ENCODE results near the gene ZNF575.
A peak's percentile ranks its signal among the peaks of the same experiment; 100 is the strongest.
"Not testable (repeated sequence)": the region's sequence is repeated elsewhere in the genome, so short reads cannot be mapped to it uniquely, and the experiment has no call there.

The ZNF575 gene

DNA sequence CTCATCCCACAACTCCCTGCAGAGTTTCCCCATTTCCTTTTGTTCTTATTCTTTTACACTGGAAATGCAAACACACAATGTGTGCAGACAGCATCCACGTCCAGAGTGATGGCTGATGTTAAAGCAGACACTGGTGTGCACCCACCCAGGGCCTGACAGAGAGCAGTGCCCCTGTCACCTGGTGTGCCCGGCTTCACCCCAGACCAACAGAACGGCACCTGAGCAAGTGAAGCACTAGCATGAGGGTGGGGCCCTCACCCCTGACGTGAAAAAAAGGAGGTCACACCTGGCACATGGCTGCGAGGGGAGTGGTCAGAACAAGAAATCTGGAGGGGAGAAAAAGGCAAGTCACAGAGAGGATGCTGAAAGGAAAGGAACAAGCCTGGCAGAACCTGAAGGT, 12.3 kb downstream of the ZNF575 start:
- DNase-seq = no peak

DNA sequence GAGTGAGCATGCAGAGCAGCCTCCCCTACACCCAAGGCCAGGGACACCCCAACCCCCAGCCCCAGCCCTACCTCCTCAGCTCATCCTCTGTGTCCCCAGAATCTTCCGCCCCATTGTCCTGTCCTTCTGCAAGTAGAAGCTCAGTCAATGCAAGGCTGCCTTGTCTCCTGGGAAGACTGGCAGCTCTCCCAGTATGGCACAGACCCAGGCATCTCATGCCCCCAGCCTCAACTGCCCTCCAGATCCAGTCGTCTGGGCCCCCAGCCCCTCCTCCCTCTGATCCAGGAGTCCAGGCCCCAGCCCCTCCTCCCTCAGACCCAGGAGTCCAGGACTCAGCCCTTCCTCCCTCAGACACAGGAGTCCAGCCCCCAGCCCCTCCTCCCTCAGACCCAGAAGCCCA, 13.0 kb downstream of the ZNF575 start:
- DNase-seq = no peak

DNA sequence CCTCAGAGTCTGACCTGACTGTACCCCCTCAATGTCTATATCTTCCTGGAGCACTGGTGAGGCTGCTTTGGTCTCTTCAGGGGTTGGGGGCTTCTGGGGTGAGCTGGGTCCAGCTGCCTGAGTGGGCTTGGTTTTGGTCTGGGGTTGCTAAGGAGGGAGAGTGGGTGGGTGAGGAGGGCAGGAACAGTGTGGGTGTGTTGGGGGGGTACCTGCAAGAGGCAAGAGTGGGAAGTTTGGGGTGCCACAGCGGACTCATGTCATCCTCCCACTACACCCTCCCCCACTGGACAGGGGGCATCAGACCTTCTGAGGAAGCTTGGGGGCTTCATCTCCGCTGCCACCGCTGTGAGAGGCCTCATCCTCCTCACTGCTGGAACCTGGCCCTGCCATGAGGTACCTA, 13.6 kb downstream of the ZNF575 start:
- DNase-seq = no peak

DNA sequence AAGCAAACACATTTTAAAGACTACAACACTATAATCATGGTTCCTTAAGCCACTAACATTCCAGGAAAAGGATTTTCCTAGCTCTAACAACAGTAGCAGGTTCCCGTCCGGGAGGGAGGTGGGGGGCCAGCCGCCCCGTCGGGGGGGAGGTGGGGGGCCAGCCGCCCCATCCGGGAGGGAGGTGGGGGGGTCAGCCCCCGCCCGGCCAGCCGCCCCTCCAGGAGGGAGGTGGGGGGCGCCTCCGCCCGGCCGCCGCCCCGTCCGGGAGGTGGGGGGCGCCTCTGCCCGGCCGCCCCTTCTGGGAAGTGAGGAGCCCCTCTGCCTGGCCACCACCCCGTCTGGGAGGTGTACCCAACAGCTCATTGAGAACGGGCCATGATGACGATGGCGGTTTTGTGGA, 14.9 kb downstream of the ZNF575 start:
- not testable (repeated sequence) for DNase-seq

DNA sequence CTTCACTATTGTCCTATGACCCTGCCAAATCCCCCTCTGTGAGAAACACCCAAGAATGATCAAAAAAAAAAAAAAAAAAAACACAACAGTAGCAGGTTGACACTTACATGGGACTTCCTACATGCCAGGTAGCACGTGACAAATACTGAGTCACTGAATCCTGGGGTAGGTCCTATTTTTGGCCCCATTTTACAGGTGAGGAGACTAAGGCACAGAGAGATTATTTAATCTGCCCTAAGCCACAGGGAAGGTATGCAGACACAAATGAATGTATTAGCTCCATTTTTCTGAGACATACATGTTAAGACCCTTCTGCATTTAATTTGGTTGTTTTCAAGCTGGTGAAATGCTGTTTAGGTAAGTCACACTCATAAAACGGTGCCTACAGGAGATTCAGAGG, 15.7 kb downstream of the ZNF575 start:
- DNase-seq = no peak

DNA sequence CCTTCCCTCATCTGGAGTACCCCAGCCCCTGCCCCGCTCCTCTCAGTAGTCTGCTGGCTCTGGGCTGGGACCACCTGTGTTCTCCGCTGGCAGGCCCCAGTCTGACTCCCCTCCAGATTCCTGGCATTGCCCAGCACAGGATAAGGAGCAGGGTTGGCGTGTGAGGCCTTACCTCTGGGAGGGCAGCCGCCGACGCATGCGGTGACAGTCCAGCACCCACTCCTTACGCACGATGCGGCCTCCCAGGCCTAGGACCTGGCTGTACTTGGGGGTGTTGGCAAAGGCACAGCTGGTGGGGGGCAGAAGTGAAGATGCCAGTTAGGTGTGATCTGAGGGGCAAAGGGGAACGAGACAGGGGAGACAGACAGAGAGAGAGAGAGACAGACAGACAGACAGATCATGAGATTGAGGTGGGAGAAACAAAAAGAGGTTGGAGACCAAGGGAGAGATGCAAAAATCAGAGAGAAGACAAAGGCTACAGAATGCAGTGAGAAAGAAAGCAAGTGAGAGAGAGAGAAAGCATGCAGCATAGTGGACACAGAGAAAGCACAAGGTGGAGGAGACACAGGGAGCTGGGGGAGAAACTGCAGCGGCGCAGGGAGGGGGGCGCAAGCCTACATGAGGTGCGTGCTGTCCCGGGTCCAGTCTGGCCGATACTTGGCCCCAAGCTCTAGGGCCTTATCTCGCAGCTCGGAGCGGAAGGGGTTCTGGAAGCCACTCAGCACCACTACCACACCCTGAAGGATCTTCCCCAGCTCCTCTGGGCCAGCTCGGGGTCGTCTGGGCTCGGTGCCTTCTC, 18.6 kb downstream of the ZNF575 start:
- no peak for DNase-seq

DNA sequence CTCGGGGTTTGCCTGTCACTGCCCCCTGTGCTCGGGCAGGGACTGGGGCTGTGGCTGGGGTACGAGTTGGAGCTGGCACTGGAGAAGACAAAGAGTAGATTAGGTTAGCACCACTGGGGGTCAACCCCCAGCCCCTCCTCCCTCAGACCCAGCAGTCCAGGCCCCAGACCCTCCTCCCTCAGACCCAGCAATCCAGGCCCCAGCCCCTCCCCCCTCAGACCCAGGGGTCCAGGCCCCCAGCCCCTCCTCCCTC, 19.1 kb downstream of the ZNF575 start:
- no peak for DNase-seq

DNA sequence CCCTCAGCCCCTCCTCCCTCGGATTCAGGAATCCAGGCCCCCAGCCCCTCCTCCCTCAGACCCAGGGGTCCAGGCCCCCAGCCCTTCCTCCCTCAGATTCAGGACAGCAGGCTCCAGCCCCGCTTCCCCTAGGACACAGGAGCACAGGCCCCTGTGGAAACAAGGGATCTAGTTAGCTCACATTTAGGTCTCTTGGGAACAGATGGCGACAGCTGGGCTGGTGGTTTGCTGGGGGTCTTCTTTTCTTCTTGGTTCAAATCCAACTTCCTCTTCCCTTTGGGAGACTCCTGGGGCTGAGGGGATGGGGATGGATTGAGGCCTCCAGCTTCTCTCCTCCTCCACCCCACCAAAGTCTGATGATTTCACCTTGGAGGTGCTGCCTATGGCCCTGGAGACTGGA, 19.6 kb downstream of the ZNF575 start:
- no peak for DNase-seq

DNA sequence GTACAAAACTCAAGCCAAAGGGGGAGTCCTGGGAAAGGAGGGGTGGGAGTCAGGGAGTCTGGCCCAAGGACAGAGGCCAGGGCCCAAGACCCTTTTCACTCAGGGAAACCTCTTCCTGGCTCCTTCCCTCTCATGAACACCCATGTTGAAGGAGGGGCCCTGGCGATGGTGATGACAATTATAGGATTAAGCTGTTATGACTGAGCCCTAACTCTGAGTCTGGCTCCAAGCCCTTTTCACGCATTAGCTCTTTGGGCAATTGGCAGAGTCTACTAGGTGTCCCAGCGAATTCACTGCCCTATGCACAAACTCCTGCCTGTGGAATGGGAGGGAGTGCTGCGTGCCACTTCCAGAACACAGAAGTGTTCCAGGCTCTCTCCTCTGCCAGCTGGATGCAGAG, 20.7 kb downstream of the ZNF575 start:
- DNase-seq = no peak

DNA sequence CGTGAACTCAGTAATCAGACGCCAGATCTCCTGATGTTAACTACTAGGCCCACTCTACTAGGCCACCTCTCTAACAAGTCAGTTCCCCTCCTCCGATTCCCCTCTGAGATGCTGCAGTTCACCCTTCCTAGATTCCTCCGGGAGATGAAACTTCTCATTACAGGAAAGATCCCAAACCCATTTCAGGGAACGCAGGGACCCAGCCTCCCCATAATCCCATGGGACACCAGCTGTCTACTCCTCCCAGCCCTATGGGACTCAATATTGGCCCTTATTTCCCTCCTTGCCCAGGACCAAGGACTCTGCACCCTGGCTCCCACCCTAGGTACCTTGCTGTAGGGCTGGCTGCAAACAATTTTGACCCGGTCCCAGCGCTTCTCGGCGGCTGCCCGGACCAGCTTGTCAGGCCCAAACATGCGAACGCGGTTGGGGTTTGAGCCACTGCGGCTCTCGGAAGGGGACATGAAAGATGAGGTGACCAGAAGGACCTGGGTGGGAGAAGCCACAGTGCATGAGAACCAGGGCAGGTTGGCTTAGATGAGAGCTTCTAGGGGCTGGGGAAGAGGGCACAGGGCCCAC, 21.4 kb downstream of the ZNF575 start:
- DNase-seq = no peak

DNA sequence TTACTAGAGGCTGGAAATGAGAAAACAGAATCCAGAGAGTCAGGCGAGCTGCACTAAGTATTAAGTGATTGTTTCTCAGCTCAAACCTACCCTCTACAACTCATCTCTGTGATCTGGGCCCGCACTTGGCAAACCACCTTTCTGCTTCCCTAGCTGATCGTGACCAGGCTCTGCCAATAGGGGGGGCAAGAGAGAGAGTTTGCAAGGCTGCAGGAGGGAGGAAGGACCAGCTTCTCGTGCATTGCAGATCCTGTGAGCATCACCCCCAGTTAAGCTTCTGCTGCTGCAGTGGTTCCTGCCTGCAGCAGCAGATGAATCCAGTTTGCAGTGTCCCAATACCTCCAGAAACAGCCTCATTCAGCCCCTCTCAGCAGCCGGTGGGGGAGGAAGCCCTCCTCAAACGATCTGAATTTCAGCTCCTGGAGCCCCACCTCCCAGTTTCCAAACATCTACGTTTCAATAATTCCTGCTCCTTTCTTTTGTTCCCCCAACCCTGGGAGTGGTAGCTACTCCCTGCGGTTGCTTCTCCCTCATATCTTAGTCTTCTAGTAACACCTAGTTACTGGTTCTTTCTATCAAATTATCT, 22.3 kb downstream of the ZNF575 start:
- DNase-seq = no peak

DNA sequence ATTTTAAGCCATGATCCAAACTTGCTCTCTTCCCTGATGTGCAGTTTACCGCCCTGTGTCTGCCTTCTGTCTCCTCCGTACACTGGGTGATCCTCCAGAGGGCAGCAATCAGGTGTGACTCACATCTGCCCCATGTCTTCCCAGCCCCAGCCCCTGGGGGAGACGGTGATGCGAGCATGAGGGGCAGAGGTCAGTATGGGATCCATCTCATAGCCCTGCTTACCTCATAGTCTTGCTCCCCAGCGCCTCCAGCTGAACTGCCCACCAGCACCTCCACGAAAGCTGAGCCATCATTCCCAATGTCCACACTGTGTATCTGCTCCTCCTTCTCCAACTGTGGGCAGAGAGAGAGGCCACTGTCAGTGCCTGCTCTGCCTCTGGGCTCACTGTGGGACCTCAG, 27.7 kb downstream of the ZNF575 start:
- DNase-seq = no peak

DNA sequence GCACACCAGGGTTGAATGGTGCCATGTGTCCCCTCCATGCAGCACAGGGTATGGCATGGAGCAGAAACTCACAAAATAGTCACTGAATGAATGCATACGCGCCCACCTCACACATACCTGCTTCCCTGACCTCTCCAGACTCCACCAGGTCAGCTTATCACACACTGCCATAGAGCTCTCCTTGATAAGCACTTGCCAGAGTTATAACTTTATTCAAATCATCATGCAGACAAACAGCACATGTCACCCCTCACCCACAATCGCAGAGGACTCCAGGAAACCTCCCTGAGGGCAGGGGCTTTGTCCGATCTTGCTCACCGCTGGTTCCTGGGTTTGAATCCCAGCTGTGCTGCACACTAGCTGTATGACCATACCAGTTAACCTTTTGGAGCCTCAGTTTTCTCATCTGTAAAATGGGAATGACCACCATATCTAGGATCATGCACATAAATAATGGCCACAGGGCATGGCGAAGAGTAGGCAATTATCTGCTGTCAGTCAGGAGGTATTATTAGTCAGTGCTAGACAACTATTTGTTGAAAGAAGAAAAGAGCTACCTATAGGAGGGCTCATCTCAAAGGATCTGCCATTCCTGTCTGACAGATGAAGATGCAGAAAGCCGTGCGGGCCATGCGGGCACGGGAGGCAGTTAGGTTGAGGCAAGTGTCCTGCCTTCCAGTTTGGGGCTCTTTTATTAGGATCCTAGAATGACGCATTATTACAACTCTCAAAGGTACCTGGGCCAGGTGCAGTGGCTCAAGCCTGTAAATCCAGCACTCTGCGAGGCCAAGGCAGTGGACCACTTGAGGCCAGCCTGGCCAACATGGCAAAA, 28.4 kb downstream of the ZNF575 start:
- DNase-seq = no peak

DNA sequence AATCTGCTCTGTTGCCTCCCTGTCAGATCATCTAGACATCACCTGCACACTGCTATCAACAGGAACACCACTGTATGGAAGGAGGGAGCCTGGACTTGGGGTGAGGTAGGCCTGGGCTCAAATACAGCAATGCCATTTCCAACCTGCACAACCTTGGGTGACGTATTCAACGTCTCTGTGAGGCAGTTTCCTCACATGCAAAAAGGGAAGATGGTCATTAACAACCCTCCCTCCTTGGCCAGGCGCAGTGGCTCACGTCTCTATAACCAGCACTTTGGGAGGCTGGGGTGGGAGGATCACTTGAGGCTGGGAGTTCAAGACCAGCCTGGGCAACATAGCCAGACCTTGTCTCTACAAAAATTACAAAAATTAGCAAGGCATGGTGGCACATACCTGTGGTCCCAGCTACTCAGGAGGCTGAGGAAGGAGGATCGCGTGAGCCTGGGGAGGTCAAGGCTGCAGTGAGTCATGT, 29.3 kb downstream of the ZNF575 start:
- DNase-seq = no peak

DNA sequence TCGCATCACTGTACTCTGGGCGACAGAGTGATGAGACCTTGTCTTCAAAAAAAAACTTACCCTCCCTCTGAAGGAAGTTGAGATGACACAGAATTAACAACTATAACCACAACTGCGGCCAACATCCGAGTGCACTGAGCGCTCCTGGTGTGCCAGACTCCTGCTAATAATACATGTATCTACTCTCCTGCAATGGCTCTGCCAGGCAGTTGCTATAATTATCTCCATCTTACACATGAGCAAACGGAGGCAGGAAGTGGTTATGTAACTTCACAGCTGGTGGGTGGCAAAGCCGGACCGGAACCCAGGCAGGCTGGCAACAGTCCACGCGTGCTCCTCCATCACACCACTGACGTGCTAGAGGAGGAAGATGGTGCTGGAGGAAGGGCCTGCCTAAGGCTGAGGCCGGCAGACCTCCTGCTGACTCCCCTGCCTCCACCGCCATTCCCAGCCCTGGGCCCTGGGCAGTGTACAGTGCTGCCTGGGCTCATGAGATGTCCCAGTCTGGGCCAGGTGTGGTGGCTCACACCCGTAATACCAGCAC, 29.8 kb downstream of the ZNF575 start:
- DNase-seq = peak; percentile 80

DNA sequence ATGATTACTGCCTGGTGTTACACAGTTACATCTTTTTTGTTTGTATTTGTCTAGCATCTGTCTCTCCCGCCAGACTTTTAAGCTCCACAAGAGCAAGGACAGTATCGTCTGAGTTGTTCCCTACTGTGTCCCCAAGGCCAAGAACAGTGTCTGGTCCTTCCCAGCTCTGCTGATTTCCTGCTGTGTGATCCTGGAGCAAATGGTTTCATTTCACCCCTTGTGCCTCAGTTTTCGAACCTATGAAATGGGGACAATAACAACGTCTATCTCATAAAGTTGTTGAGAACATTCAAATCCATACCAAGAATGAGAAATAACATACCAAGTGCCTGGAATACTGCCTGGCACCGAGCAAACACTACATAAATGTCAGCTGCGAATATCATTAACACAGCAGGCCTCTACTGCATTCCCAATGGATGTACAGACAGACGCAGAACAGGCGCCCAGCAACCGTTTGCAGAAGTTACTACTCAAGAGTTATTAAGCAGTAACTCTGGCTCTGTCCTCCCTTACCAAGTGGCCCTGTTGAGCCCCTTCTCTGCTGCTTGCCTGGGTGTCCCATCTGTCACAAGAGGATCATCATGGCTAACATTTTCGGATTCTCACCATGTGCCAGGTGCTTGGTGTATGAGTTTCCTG, 30.9 kb downstream of the ZNF575 start:
- DNase-seq = no peak

DNA sequence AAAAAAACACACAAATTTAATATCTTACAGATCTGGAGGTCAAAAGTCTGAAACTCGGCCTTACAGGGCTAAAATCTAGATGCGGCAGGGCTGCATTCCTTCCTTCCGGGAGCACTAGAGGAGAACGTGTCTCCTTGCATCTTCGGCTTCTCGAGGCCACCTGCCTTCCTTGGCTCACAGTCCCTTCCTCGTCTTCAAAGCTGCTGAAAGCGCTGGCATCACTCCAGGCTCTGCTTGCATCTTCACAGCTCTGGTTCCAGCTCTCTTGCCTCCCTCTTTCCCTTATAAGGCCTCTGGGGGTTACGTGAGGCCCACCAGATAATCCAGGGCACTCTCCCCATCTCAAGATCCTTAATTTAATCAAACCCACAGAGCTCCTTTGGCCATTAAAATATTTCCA, 31.8 kb downstream of the ZNF575 start:
- DNase-seq = no peak

DNA sequence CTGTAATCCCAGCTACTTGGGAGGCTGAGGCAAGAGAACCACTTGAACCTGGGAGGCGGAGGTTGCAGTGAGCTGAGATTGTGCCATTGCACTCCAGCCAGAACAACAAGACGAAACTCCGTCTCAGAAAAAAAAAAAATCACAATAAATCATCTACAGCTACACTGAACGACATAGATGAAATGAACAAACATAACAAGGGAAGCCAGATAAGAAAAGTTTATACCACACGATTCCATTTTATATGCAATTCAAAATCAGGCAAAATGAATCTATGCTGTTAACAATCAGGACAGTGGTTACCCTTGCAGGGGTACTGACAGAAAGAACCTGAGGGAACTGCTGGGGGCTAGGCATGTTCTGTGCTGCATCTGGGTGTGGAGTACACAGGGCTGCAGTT, 36.7 kb downstream of the ZNF575 start:
- no peak for DNase-seq

DNA sequence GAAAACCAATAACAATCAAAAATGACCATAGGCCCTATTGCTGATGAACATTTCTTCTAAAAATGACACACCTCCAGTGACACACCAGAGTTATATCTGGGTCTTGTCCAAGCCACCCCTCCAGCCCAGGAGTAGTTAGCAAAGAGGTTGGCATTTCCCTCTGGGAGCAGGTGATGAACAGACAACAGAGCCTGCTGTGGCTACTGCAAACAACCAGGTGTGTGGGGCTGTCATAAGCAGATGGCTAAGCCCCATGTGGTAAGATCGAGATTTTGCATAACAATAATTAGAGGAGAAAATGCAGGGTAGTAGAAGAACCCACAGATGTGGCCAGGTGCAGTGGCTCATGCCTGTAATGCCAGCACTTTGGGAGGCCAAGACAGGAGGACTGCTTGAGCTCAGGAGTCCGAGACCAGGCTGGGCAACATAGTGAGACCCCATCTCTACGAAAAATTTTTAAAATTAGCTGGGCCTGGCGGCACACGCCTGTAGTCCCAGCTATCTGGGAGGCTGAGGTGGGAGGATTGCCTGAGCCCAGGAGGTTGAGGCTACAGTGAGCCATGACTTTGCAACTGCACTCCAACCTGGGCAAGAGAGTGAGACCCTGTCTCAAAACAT, 37.3 kb downstream of the ZNF575 start:
- peak; percentile 66 for DNase-seq

DNA sequence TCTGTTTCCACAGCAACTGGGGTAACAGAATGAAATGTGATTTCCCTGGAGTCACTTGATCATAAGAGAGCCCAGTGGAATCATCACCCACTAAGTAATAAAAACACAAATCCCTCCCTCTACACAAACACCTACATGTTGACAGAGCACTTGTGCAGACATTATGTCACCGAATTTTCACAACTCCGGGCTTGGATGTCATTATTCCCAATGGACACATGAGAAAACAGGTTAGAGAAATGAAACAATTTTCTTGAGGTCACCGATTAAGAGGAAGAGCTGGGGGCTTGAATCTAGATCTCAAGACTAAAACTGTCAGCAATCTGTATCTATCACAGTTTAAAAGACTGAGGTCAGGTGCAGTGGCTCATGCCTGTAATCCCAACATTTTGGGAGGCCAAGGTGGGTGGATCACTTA, 39.2 kb downstream of the ZNF575 start:
- peak; percentile 15 for DNase-seq

DNA sequence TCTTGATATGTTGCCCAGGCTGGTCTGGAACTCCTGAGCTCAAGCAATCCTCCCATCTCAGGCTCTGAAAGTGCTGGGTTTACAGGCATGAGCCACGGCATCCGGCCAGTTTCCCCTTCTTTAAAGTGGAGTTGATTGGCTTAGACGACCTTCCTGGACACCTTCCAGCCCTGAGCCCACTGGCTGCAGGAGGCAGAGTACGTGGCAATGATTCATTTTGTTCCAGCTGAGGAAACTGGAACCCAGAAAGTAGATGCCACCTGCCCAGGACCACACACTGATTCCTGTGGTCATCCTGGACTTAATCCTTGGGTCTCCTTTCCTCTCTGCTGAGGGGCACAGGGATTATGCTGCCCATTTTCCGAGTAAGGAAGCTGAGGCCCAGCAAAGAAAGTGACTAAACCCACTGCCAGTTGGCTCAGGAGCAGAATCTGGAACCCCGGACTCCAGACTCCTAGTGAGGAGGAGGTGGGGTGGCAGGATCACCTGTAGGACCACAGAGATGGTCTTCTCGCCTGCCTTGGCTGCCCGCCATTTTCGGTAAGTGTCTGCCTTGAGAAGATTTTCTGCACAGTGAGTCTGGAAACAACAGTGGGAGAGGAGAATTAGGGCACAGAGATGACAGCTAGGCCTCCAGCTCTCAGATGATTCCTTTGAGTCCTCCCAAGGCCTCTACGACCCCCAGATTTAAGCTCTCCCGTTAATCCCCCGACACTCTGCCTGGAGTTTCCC, 41.6 kb downstream of the ZNF575 start:
- DNase-seq = no peak

All from NCI-H2081 treated with DMSO at 0.1 percent for 48 hours (cell line).